HG03064 (cell line): ENCODE data around the gene IGF2.

ENCODE experiments used
- ATAC-seq: cut with Tn5 transposase; IDR thresholded peaks from one replicate; pipeline ENCODE4 v1.9.1; 2021; ENCODE audit warnings: low read depth; ENCODE audit not compliant: unreplicated experiment

The IGF2 gene

GRCh38 chr11:2094354-2095197 is 44.6 kb downstream of the IGF2 start:
- ATAC-seq = no peak

GRCh38 chr11:2093575-2094353 is 45.4 kb downstream of the IGF2 start:
- ATAC-seq = no peak

GRCh38 chr11:2092956-2093412 is 46.2 kb downstream of the IGF2 start:
- no peak for ATAC-seq

GRCh38 chr11:2092464-2092910 is 46.7 kb downstream of the IGF2 start:
- no peak for ATAC-seq

GRCh38 chr11:2091786-2092463 is 47.3 kb downstream of the IGF2 start:
- ATAC-seq = no peak

- no peak for ATAC-seq
These were observed 48.0 kb downstream of the IGF2 start for GRCh38 chr11:2091112-2091746.

GRCh38 chr11:2090172-2091111 is 48.7 kb downstream of the IGF2 start:
- no peak for ATAC-seq

GRCh38 chr11:2089536-2090165 is 49.5 kb downstream of the IGF2 start:
- no peak for ATAC-seq

GRCh38 chr11:2088746-2089535 is 50.2 kb downstream of the IGF2 start:
- ATAC-seq = no peak

- no peak for ATAC-seq
These were observed 50.9 kb downstream of the IGF2 start for GRCh38 chr11:2088284-2088683.

- ATAC-seq = no peak
These were observed 52.7 kb downstream of the IGF2 start for GRCh38 chr11:2086239-2087040.

GRCh38 chr11:2085251-2086066 is 53.7 kb downstream of the IGF2 start:
- no peak for ATAC-seq

- no peak for ATAC-seq
These were observed 54.5 kb downstream of the IGF2 start for GRCh38 chr11:2084721-2085120.
